ENCODE data around the gene SLC22A12. TPM values are rescaled to one million over a fixed set of nuclear protein-coding genes. Genes with fewer than 3 reads are reported as not detected.

Gene SLC22A12
- polyA plus RNA-seq, 1 donor from 2014 or later = not detected

GRCh38 chr11:64566042-64566914, 24.7 kb upstream of the SLC22A12 start:
- H3K4me2 ChIP-seq (ENCODE audit: low read length) = no peak overlapping the region

More at GRCh38 chr11:64566042-64566914, 24.7 kb upstream of the SLC22A12 start:
- no peaks in the 10 kb centered on the region for H3K9me2 ChIP-seq (ENCODE audit: insufficient read depth, low read length)
- no peaks in the 10 kb centered on the region for H4K20me1 ChIP-seq (ENCODE audit: insufficient read depth)
- H3K27me3 ChIP-seq (ENCODE audit: insufficient read depth, low read depth, low read length) = no peaks in the 10 kb centered on the region
- no peak overlapping the region for H3K27ac ChIP-seq (ENCODE audit: low read length)
- H3F3A ChIP-seq (ENCODE audit: insufficient read depth, low read length, poor library complexity, severe bottlenecking) = no peaks in the 10 kb centered on the region
- H3K9ac ChIP-seq (ENCODE audit: low read length) = peak overlapping the region; percentile 2
- no peaks in the 10 kb centered on the region for H3K36me3 ChIP-seq (ENCODE audit: insufficient read depth, low read length)
- H3K4me3 ChIP-seq (ENCODE audit: low read length) = no peak overlapping the region
- TF ChIP-seq REST (IDR thresholded peaks at IDR 0.05; ENCODE audit: borderline replicate concordance) (no peak), SMC3 (conservative IDR thresholded peaks at IDR 0.05; ENCODE audit: poor library complexity) (no peak), EP300 (conservative IDR thresholded peaks at IDR 0.05; ENCODE audit: poor library complexity, severe bottlenecking) (no peak), CTCF (IDR thresholded peaks at IDR 0.05; ENCODE audit: poor library complexity, severe bottlenecking) (no peak), EZH2 (IDR thresholded peaks at IDR 0.05; ENCODE audit: borderline replicate concordance, insufficient read depth, low read length, poor library complexity, severe bottlenecking) (no peak), RAD21 (conservative IDR thresholded peaks at IDR 0.05) (no peak), POLR2AphosphoS5 (IDR thresholded peaks at IDR 0.05) (no peak), TAF1 (IDR thresholded peaks at IDR 0.05; ENCODE audit: low read depth) (no peak), MXI1 (conservative IDR thresholded peaks at IDR 0.05; ENCODE audit: poor library complexity, severe bottlenecking) (no peak)
- H2AFZ ChIP-seq (ENCODE audit: low read depth, low read length) = no peak overlapping the region
- no peaks in the 10 kb centered on the region for H3K79me2 ChIP-seq (replicated peaks; ENCODE audit: insufficient read depth, low read length)
- no peaks in the 10 kb centered on the region for H3K9me3 ChIP-seq (ENCODE audit: low read length)
